ENCODE measurements around the gene NLRC5.

Gene NLRC5

DNA sequence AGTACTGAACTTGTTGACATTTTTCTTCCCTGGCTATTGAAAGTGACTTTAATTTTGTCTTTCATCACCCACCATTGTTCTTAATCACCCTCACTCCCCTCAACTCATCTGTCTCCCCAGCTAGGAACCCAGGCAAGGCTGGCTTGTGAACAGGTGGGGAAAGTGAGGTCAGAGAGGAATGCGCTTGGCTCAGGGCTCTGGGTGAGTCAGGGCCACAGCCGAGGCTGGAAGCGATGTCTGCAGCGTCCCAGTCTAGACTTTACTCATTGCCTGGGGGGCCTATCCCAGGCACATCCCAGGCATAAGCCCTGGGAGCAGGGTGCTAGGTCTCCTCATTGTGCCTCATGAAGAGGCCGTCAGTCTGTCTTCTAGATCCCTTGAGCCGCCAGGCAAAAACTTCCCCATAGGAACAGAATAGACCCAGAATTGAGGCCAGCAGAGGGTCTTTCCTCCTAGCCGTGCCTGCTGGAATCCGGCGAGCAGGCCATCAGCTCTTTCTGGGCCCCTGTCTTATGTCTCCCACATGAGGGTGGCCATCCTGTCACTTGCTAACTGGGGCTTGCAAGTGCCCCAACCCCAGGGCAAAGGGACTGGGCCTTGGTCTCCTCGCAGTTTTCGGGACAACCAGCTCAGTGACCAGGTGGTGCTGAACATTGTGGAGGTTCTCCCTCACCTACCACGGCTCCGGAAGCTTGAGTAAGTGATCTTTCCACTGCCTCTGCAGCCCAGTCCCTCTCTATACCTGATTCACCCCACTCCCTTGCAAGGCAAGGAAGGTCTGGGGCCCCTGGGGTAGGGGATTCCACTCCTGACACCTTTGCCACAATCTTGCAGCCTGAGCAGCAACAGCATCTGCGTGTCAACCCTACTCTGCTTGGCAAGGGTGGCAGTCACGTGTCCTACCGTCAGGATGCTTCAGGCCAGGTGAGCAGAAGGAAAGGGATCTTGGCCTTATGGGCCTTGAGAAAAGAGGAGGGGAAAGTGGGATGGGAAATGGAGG, 40.1 kb downstream of the NLRC5 start:
- no peak for DNase-seq

DNA sequence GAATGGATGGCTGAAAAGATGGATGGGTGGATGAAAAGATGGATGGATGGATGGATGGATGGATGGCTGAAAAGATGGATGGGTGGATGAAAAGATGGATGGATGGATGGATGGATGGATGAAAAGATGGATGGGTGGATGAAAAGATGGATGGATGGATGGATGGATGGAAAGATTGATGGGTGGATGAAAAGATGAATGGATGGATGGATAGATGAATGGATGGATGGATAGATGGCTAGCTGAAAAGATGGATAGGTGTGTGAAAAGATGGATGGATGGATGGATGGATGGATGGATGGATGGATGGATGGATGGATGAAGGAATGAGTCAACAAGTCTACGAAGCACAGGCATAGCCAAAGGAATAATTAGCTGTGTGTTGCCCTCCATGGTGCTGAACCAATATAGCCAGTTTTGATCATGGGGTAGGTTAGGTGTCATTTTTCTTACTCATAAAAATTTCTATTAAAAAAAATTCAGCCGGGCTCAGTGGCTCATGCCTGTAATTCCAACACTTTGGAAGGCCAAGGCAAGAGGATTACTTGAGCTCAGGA, 41.1 kb downstream of the NLRC5 start:
- no peak for DNase-seq

DNA sequence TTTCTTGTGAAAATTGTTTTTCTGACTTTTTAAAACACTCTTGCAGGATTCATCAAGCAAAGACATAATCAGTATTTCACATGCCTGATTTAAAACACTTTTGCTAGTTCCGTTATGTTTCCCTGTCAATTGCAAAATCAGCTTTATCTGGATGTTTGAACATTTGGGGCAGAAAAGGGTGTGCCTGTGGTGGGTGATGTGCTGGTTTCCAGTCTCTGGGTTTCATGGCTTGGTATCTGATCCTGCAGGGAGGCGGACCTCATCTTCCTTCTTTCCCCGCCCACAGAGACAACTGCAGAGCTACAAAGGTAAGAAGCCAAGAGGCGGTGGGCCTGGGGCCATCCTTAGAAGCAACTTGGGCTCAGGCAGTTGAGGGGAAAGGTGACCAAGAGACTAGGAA, 41.8 kb downstream of the NLRC5 start:
- no peak for DNase-seq

DNA sequence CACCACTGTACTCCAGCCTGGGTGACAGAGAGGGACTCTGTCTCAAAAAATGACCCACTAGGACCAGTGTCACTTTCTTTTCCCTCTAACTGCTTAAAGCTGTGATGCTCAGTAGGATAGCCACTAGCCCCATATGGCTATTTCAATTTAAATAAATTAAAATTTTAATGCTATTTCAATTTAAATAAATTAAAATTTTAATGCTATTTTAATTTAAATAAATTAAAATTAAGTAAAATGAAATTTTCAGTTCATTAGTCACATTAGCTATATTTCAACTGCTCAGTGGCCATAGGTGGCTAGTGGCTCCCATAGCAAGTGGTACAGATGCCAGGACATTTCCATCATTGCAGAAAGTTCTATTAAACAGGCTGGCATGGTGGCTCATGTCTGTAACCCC, 43.0 kb downstream of the NLRC5 start:
- no peak for DNase-seq

DNA sequence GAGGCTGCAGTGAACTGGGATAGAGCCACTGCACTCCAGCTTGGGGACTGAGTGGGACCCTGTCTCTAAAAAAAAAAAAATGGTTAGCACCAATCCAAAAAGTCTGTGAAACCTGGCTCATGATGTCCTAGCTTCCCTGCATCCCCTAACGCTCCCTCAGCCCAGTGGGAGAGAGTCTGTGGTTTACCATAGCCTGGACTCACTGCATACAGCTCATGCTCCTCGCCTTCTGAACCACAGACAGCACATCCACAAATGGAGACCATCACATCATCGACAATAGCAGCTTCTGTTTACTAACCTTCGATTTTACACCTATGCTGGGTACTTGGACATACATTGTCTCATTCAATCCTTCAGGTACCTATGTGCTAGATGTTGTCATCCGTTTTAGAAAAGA, 43.6 kb downstream of the NLRC5 start:
- no peak for DNase-seq

DNA sequence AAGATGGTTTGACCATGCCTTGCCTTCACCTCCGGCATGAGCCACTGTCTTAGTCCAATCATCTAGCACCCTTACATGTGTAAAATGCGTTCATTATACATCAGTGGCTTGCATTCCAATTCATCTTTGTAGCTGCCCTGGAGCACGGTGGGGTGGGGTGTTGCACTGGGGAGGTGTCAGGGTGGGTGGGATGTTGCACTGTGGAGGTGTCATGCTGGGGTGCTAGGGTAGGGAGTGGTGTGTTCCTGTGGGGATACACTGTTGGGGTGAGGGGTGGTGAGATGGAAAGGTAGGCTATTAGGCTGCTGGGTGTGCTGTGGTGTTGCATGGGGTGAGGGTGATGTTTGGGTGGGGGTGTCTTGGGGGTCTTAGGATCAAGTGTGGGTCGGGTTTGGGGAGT, 47.0 kb downstream of the NLRC5 start:
- DNase-seq, result no peak

DNA sequence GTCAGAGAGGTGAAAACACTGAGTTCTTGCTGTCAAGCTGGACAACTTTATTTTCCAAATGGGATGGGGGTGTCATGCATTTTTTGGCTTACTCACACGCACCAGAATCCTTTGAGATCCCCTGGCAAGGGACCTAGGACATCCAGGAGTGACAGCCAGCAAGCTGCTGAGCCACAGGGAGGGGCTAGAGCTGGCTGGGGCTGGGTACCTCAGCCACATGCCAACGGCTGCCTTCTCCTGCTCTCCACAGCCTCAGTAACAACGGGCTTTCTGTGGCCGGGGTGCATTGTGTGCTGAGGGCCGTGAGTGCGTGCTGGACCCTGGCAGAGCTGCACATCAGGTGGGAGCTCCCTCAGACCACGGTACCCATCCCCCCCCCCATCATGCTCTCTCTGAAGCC, 47.6 kb downstream of the NLRC5 start:
- no peak for DNase-seq

DNA sequence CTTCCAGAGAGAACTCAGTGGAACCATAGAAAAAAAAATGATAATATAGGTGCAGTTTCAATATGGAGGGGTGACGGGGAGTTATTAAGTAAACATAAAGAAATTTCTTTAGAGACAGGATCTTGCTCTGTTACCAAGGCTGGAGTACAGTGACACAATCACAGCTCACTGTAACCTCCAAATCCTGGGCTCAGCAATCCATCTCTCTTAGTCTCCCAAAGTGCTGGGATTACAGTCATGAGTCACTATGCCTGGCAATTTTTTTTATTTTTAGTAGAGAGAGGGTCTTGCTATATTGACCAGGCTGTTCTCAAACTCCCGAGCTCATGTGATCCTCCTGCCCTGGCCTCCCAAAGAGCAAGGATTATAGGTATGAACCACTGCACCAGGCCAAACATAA, 48.8 kb downstream of the NLRC5 start:
- DNase-seq, result no peak

DNA sequence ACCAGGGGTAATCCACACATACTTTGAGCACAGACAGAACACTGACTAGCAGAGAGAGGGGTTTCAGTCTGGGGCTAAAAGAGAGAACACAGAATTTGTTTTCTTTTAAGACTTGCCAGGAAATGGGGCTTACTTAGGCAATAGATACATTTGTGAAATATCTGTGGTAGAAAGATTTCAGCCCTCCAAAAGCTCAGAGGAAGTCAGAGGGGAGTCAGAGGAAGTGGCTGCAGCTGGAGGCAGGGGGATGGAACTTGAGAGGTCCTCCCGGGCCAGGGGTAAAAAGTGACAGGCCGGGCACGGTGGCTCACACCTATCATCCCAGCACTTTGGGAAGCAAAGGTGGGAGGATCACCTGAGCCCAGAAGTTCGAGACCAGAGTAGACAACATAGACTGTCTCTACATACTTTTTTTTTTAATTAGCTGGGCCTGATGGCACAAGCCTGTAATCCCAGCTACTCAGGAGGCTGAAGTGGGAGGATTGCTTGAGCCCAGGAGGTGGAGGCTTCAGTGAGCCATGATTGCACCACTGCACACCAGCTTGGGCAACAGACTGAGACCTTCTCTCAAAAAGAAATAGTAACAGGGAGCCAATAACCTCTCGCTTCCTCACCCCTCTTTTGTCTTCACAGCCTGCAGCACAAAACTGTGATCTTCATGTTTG, 49.9 kb downstream of the NLRC5 start:
- no peak for DNase-seq

DNA sequence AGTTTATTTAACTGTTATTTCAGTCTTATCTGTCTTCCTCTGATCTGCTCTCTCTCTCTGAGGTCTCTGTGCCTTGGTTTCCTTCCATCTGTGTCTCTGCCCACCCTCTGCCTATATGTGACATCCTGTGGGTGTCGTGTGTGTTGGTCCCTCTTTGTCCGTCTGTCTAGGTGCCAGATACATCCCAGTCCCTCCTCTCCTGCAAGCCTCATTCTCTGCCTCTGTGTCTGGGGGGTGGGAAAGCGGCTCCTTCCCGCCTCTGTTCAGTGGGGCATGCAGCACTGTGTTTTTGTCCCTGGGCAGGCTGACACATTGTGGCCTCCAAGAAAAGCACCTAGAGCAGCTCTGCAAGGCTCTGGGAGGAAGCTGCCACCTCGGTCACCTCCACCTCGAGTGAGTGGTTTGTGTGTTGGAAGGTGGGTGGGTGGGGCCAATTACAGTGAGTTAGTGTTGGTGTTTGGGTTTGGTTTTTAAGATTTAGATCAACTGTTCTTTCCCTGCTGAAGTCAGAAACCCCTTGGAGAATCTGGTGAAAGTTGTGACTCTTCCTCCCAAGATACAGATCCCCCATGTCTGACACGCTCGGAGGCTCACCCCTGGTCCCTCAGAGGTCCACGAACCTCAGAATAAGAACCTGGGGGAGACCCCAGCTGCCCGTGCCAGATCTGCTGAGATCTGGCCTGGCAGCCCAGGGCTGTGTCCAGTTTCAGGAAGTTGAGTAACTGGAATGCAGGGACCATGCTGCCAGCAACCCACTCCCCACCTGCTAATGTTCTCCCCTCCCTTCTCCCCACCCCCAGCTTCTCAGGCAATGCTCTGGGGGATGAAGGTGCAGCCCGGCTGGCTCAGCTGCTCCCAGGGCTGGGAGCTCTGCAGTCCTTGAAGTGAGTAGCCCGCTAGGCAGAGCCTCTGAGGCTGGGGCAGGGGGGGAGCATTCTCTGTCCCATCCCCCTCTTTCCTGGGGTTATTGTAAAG, 52.1 kb downstream of the NLRC5 start:
- no peak for DNase-seq

DNA sequence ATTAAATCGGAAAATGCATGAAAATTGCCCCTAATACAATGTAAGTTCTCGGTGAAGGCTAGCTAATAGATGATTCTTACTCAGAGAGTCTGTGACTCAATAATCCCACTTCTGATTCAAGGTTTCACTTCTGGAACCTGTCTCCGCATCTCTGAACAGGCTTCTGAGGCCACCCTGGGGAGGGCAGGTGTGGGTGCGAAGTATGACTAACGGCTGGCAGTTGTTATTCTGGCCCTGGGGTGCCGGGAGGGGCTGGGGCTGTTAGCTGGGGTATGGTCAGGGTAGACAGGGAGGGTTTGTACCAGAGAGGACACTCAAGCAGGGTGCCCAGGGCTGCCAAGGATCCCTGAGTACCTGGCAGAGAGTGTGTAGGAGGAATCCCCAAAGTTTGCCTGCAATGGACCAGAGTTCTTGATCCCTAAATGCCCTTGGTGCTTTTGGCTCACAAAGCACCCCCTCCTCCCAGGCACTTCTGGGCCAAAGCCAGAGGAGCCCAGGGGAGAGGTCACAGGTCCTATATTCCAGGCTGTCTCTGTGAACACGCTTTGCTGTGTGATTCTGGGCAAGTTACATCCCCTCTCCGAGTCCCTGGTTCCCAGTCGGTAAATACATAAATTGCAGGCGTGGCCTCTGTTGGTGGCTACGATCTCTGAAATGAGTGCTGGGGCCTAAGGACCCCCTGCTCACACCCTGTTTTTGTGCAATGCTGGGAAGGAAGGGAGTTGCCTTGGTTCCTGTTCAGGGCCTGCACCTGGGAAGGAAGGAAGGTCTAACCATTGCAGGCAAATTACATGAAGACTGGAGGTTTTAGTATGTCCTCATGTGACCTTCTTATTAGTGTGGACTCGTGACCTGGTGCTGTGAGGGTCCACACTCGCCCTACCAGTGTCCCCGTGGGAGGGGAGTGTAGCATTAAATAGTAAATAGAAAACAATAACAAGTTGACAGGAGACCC, 53.1 kb downstream of the NLRC5 start:
- DNase-seq, result no peak

DNA sequence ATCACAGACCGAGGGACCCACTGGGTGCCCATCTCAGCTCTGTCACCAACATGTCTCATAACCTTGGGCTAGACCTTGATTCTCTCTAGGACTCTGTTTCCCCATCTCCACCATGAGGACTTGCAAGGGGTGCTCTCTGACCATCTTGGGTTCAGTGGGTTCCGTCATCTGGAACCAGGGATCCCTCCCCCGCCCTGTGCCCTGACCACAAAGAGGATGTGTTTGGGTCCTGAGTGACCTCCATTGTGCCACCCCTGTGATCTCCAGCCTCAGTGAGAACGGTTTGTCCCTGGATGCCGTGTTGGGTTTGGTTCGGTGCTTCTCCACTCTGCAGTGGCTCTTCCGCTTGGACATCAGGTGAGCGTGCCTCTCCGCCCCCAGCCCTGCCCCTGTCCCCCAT, 53.9 kb downstream of the NLRC5 start:
- no peak for DNase-seq

DNA sequence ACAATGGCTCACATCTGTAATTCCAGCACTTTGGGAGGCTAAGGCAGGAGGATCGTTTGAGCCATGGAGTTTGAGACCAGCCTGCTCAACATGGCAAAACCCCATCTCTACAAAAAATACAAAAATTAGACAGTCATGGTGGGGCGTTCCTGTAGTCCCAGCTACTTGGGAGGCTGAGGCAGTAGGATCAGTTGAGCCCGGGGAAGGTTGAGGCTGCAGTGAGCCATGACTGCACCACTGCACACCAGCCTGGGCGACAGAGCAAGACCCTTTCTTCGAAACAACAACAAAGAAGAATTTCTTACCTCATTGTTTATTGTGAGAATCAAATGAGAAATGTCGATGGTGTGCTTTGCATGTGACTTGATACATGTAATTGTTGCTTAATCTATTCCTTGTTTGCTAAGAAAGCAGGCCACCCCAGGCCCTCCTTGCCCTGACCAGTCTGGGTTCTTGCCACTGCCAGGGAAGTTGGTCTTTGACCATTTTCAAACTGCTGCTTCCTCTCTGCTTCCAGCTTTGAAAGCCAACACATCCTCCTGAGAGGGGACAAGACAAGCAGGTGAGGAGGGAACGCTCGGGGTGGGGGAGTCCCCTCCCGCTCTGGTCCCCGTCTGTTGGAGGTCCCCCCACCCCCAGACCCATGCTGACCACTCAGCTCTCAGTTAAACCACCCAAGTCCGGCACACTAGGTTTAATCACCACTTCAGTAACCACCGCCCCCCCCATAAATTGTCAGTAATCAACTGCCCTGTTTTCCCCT, 55.8 kb downstream of the NLRC5 start:
- DNase-seq, result no peak

DNA sequence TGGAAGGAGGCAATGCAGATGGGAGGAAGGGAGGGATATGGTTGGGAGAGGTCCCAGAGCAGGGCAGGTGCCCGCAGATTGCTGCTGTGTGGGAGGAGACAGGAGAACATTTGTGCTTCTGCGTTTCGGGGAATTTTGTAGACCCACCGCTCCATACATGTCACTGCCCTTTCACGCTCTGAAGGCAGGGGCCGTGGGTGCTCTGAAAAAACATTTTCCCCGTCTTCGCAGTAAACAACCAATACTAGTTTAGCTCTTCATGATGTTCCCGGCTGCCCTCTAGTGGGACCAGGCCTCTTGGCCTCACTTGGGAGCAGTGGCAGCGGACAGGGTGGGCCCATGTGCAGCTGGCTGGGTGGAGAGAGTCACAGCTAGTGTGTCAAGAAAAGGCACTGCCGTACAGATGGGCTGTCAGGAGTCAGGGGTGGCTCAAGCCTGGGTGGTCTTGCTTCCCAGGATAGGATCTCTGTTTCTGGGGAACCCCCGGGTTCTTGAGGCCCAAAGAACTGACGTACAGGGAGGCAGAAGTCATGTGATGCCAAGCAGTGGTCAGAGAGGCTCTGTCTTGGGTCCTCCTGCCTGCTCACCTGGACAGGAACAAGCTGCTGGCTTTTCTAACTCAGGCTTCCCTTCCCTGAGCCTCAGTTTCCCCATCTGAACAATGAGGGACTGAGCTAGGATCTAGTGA, 56.5 kb downstream of the NLRC5 start:
- DNase-seq, result no peak

DNA sequence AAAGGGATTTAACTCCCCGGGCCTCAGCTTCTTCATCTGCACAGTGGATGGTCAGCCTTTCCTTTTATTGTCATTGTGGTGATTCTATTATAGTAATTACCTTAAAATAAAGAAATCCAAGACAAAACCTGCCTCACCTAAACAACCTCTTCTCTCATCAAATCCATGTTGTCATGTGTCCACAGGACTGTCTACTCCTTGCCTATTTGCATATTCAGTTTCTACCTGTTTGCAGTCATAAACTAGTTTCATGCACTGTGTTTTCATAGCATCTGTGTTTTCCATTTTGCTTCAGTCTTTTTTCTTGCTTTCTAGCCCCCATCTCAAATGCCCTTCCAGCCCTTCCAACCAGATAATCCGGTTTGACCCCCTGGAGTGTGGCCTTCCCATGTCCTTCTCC, 58.7 kb downstream of the NLRC5 start:
- DNase-seq, result no peak

DNA sequence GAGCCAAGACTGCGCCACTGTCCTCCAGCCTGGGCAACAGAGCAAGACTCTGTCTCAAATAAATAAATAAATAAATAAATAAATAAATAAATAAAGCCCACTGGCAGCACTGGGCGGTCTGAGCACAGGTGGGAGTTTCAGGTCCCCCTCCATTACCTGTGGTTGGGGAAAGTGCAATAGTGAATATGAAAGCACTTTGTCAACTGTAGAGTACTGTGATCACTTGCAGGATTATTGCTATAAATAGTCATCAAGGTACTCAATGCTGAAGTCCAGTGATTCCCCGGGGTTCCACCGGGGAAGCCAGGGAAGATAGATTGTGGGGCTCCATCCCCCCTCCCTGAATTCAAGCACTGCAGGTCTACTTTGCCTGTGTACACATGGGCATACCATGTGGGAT, 60.3 kb downstream of the NLRC5 start:
- DNase-seq, result no peak

DNA sequence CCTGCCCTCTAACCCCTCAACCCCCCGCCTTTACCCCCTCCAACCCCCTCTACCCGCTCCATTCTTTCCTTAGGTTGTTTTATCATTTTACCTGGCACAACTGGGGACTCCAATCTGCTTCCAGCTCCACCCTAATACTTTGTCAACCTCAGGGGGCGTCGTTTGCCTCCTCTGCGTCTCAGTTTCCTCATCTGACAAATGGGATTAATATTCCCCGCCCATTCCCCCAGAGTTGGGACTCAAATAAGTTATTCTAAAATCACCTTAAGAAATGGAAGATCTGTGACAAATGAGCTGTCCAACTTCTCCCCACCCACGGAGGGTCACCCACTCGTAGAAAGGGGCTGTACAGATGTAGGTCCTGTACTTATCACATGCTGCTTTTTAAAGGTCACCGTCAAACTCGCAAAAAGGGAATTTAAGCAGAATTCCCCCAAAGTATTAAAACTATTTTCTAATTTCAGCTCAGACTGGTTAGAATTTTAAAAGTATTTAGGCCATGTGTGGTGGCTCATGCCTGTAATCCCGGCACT, 62.4 kb downstream of the NLRC5 start:
- no peak for DNase-seq

DNA sequence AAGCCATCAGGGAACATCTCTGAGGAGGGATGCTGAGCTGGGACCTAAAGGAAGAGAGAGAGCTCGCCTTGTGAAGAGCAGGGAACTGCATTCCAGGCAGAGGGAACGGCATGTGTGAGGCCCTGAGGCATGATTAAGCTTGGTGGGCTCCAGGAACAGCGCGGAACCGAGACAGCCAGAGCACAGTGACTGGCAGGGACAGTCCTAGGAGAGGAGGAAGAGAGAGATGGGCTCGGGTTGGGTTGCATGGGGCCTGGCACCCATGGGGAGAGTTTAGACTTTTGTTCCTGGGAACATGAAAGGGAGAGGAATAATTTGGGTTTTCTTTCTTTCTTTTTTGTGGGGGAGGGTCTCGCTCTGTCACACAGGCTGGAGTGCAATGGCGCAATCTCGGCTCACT, 63.8 kb downstream of the NLRC5 start:
- DNase-seq, result no peak

DNA sequence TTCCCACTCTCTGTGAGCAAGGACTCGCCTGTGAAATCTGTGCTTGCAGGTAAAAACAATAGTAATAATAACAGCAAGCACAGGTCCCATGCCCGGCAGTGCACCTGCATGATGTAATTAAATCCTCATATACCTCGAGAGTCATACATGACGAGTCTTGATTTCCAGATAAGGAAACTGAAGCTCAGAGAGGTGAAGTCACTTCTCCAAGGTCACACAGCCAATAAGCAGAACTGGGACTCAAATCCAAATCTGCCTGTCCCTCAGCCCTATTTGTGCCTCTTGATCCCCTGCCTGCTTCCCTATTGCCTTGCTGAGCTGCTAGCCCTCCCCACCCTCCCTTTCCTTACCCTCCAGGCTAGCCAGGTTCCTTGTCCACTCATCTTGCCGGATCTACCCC, 65.0 kb downstream of the NLRC5 start:
- no peak for DNase-seq

DNA sequence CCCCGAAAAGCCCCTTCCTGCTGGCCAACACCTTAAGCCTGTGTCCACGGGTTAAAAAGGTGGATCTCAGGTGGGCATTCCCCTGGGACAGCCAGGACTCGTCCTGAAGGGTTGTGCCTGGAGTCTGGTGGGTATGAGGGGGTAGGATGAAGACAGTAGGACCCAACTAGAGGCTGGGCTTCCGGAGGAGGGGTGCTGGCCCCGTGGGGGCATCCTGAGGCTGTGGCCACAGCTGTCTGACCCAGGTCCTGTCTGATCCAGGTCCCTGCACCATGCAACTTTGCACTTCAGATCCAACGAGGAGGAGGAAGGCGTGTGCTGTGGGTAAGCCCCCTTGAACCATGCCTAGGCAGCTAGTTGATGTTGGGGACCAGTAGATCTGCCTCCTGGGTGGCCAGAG, 65.4 kb downstream of the NLRC5 start:
- no peak for DNase-seq

All from NCI-H510A (cell line).